Inferior parietal cortex (tissue), 1 donor: ENCODE data around the gene CYP4F22.

Experiments used
- DNase-seq: peaks from one replicate; pipeline ENCODE4 v3.0.0-alpha.2; 2016; ENCODE audit errors: extremely low spot score

CYP4F22 gene

GRCh38 chr19:15534957-15535864 lies 26.9 kb downstream of the CYP4F22 start:
- no peak for DNase-seq

GRCh38 chr19:15536350-15536749 lies 28.0 kb downstream of the CYP4F22 start:
- no peak for DNase-seq

- no peak for DNase-seq
These were observed 30.4 kb downstream of the CYP4F22 start for GRCh38 chr19:15538774-15539173.

GRCh38 chr19:15539638-15540037 lies 31.3 kb downstream of the CYP4F22 start:
- DNase-seq: no peak

GRCh38 chr19:15540435-15540834 lies 32.1 kb downstream of the CYP4F22 start:
- DNase-seq: no peak

- DNase-seq: no peak
These were observed 36.0 kb downstream of the CYP4F22 start for GRCh38 chr19:15544283-15544682.

- DNase-seq: no peak
These were observed 36.6 kb downstream of the CYP4F22 start for GRCh38 chr19:15544970-15545369.

GRCh38 chr19:15548648-15549047 lies 40.3 kb downstream of the CYP4F22 start:
- no peak for DNase-seq

GRCh38 chr19:15549581-15549980 lies 41.3 kb downstream of the CYP4F22 start:
- DNase-seq: no peak

- DNase-seq: no peak
These were observed 41.9 kb downstream of the CYP4F22 start for GRCh38 chr19:15550273-15550672.

- DNase-seq: peak; percentile 4
These were observed 42.6 kb downstream of the CYP4F22 start for GRCh38 chr19:15550929-15551292.

- no peak for DNase-seq
These were observed 43.1 kb downstream of the CYP4F22 start for GRCh38 chr19:15551293-15552004.

GRCh38 chr19:15555021-15555420 lies 46.7 kb downstream of the CYP4F22 start:
- no peak for DNase-seq

GRCh38 chr19:15555759-15556633 lies 47.7 kb downstream of the CYP4F22 start:
- peak; percentile 88 for DNase-seq

- DNase-seq: no peak
These were observed 48.4 kb downstream of the CYP4F22 start for GRCh38 chr19:15556634-15557181.

- DNase-seq: no peak
These were observed 48.9 kb downstream of the CYP4F22 start for GRCh38 chr19:15557223-15557622.

GRCh38 chr19:15562145-15562544 lies 53.8 kb downstream of the CYP4F22 start:
- no peak for DNase-seq

- no peak for DNase-seq
These were observed 54.5 kb downstream of the CYP4F22 start for GRCh38 chr19:15562861-15563260.

- DNase-seq: no peak
These were observed 55.0 kb downstream of the CYP4F22 start for GRCh38 chr19:15563325-15563794.

GRCh38 chr19:15563931-15564330 lies 55.6 kb downstream of the CYP4F22 start:
- DNase-seq: no peak

GRCh38 chr19:15564534-15565168 lies 56.3 kb downstream of the CYP4F22 start:
- no peak for DNase-seq
